Activated CD8-positive, alpha-beta T cell treated with anti-CD3 and anti-CD28 coated beads for 36 hours (primary cell): ENCODE measurements around the gene KLHL17. TPM values are rescaled to one million over a fixed set of nuclear protein-coding genes. Genes with fewer than 3 reads are reported as not detected.

Source experiments
- ATAC-seq: fragments of 200-7000 bp; cut with Tn5 transposase; one replicate; pipeline ENCODE4 v1.10.0; 2021; ENCODE audit warnings: mild to moderate bottlenecking, moderate library complexity
- CTCF ChIA-PET: fragments of 350-600 bp; sonication (Branson Sonifier 250); formaldehyde crosslinking; loops from one replicate; lab custom pipeline; 2021; ENCODE audit warnings: antibody characterized with exemption; lab: Charles Lee
- POLR2A ChIA-PET: fragments of 350-600 bp; sonication (Branson Sonifier 250); formaldehyde crosslinking; loops from one replicate; lab custom pipeline; 2021; ENCODE audit warnings: antibody characterized with exemption; lab: Charles Lee
- DNase-seq: peaks from one replicate; pipeline ENCODE4 v3.0.0-alpha.2; 2020
- H3K27ac Mint-ChIP-seq: one replicate; pipeline ENCODE4 v1.8.0; 2021; ENCODE audit warnings: mild to moderate bottlenecking, mixed read lengths
- H3K27me3 Mint-ChIP-seq: one replicate; pipeline ENCODE4 v1.8.0; 2021; ENCODE audit warnings: mixed read lengths
- H3K36me3 Mint-ChIP-seq: one replicate; pipeline ENCODE4 v1.8.0; 2021; ENCODE audit warnings: low read depth, mixed read lengths
- H3K4me1 Mint-ChIP-seq: one replicate; pipeline ENCODE4 v1.8.0; 2021; ENCODE audit warnings: low read depth, mixed read lengths
- H3K4me3 Mint-ChIP-seq: one replicate; pipeline ENCODE4 v1.8.0; 2021; ENCODE audit warnings: mild to moderate bottlenecking, moderate library complexity, mixed read lengths
- H3K9me3 Mint-ChIP-seq: one replicate; pipeline ENCODE4 v1.8.0; 2021; ENCODE audit warnings: mixed read lengths
- CTCF ChIP-seq: fragments of 200-600 bp; IDR thresholded peaks from one replicate; pipeline ENCODE4 v1.8.0; 2022; ENCODE audit warnings: antibody characterized with exemption, mild to moderate bottlenecking
- intact Hi-C: fragments of 100-400 bp; cut with micrococcal nuclease; formaldehyde crosslinking; loops from one replicate; pipeline ENCODE4 v1.10.0; 2022
- total RNA-seq, 2 experiments: library from RNA; stranded (reverse); gene quantifications; one replicate each; pipeline ENCODE4 v1.2.3, GENCODE V29; 2021

Gene KLHL17
- total RNA-seq, 2 experiments from 2014 or later: 27.8 to 31.2 TPM

DNA sequence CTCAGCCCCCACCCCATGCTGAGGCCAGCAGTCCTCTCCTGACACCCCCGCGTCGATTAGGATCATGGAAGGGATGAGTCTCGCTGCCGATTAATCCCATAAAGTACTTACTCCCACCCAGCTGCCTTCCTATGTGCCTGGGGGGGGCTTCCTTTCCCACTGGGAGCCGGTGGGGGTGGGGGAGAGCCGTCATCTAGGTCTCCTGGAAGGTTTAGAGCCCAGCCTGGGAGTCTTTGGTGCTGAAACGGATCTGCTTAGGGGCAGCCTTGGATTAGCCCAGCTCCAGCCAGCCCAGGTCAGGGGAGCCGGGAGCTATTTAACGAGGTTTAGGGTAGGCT lies 26.8 kb upstream of the KLHL17 start:
- ChIA-PET CTCF (no interaction called here), POLR2A (no interaction called here)
- intact Hi-C loops: no loop called here
- ATAC-seq (no peak), DNase-seq (no peak)
- no peaks in the 10 kb centered on the region for H3K4me1 Mint-ChIP-seq
- no peaks in the 10 kb centered on the region for H3K36me3 Mint-ChIP-seq
- H3K9me3 Mint-ChIP-seq: no peaks in the 10 kb centered on the region
- H3K27me3 Mint-ChIP-seq: peaks cover 17% of the 10 kb centered on the region
- TF ChIP-seq CTCF: no peak
- no peak overlapping the region for H3K27ac Mint-ChIP-seq
- H3K4me3 Mint-ChIP-seq: no peak overlapping the region

- ChIA-PET CTCF (no interaction called here), POLR2A (no interaction called here)
- Mint-ChIP-seq H3K27ac (no peak overlapping the region), H3K4me1 (no peaks in the 10 kb centered on the region), H3K9me3 (no peaks in the 10 kb centered on the region), H3K27me3 (peaks cover 23% of the 10 kb centered on the region), H3K4me3 (no peak overlapping the region), H3K36me3 (no peaks in the 10 kb centered on the region)
- intact Hi-C loops: no loop called here
- TF ChIP-seq CTCF: no peak
- ATAC-seq (no peak), DNase-seq (no peak)
Observed at GRCh38 chr1:934991-935750, 25.2 kb upstream of the KLHL17 start.

DNA sequence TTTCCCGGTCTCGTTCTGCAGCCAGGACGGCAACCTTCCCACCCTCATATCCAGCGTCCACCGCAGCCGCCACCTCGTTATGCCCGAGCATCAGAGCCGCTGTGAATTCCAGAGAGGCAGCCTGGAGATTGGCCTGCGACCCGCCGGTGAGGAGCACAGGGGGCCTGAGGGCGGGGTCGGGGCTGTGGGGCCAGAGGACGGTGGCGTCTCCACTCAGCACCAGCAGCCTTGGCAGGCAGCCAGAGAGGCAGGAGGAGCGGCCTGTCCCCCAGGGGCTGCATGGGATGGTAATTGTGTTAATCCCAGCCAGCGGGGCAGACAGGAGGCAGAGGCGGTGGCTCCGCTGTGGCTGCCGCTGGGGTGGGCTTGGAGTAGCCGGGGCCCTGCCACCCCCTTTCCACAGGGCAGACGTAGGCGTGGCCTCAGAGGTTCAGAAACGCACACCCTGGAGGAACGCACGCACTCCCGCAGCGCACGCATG lies 24.6 kb upstream of the KLHL17 start:
- ChIA-PET POLR2A (no interaction called here), CTCF (no interaction called here)
- no peaks in the 10 kb centered on the region for H3K9me3 Mint-ChIP-seq
- peaks cover 26% of the 10 kb centered on the region for H3K27me3 Mint-ChIP-seq
- H3K36me3 Mint-ChIP-seq: no peaks in the 10 kb centered on the region
- DNase-seq (no peak), ATAC-seq (no peak)
- TF ChIP-seq CTCF: no peak
- no peak overlapping the region for H3K4me3 Mint-ChIP-seq
- no peak overlapping the region for H3K27ac Mint-ChIP-seq
- no peaks in the 10 kb centered on the region for H3K4me1 Mint-ChIP-seq
- intact Hi-C loops: no loop called here

GRCh38 chr1:936348-937264 lies 23.8 kb upstream of the KLHL17 start:
- no peak for ATAC-seq
- H3K4me1 Mint-ChIP-seq: peaks cover 4% of the 10 kb centered on the region
- H3K27me3 Mint-ChIP-seq: peaks cover 31% of the 10 kb centered on the region
- POLR2A ChIA-PET: no interaction called here
- no peak for TF ChIP-seq CTCF
- CTCF ChIA-PET: no interaction called here
- intact Hi-C loops: no loop called here
- no peak overlapping the region for H3K4me3 Mint-ChIP-seq
- H3K36me3 Mint-ChIP-seq: no peaks in the 10 kb centered on the region
- no peak for DNase-seq
- H3K9me3 Mint-ChIP-seq: no peaks in the 10 kb centered on the region
- no peak overlapping the region for H3K27ac Mint-ChIP-seq

- DNase-seq: no peak
- H3K4me3 Mint-ChIP-seq: no peak overlapping the region
- POLR2A ChIA-PET: interaction anchor here (1.0 kb wide), 1 partner anchor 9 kb away, joined by 3 read pairs; no protein-coding TSS in a partner anchor
- TF ChIP-seq CTCF: no peak
- CTCF ChIA-PET: interaction anchor here (1.1 to 1.4 kb wide), 3 partner anchors 31 to 86 kb away, joined by 3 to 6 read pairs (median 4); no protein-coding TSS in a partner anchor
- ATAC-seq: no peak
- H3K9me3 Mint-ChIP-seq: no peaks in the 10 kb centered on the region
- H3K27me3 Mint-ChIP-seq: peaks cover 31% of the 10 kb centered on the region
- H3K4me1 Mint-ChIP-seq: peaks cover 4% of the 10 kb centered on the region
- H3K36me3 Mint-ChIP-seq: no peaks in the 10 kb centered on the region
- no peak overlapping the region for H3K27ac Mint-ChIP-seq
- intact Hi-C loops: no loop called here
Observed at GRCh38 chr1:937521-937920, 22.9 kb upstream of the KLHL17 start.
